Fibroblast of lung (primary cell): ENCODE results near the gene ETFA. TPM values are rescaled to one million over a fixed set of nuclear protein-coding genes. Genes with fewer than 3 reads are reported as not detected.

Experiments used
- DNase-seq, 2 donors: peaks; one replicate each; pipeline versions ENCODE4 v3.0.0 to v3.0.0-alpha.2; 2010; ENCODE audit warnings: low read depth in 2 of 2
- H2AFZ ChIP-seq: 2 replicates; pipeline ENCODE4 v1.5.1; 2012; ENCODE audit warnings: low read length, control low read depth, inconsistent platforms
- H3K27ac ChIP-seq: 2 replicates; pipeline ENCODE4 v1.5.1; 2011; ENCODE audit warnings: low read length, control low read depth; ENCODE audit not compliant: insufficient read depth
- H3K27me3 ChIP-seq: 2 replicates; pipeline ENCODE4 v1.5.1; 2011; ENCODE audit warnings: mild to moderate bottlenecking, low read length; ENCODE audit not compliant: control insufficient read depth, insufficient read depth
- H3K36me3 ChIP-seq: 2 replicates; pipeline ENCODE4 v1.5.1; 2011; ENCODE audit warnings: low read length; ENCODE audit not compliant: control insufficient read depth, insufficient read depth
- H3K4me1 ChIP-seq: 2 replicates; pipeline ENCODE4 v1.5.1; 2011; ENCODE audit warnings: low read length; ENCODE audit not compliant: control insufficient read depth, insufficient read depth; ENCODE audit errors: extremely low read depth
- H3K4me2 ChIP-seq: 2 replicates; pipeline ENCODE4 v1.5.1; 2011; ENCODE audit warnings: low read length, control low read depth; ENCODE audit not compliant: insufficient read depth; ENCODE audit errors: extremely low read depth
- H3K4me3 ChIP-seq, 4 experiments: fragments of 200-600 bp in 1 of 4; sonication (generic) in 1 of 4; replicated peaks in 1 of 4; 2 replicates each; pipeline ENCODE4 v1.5.1; 2011 to 2016; ENCODE audit warnings: low read length in 4 of 4, low read depth in 3 of 4, mild to moderate bottlenecking in 3 of 4, control low read depth in 2 of 4, inconsistent platforms in 1 of 4, mixed read lengths in 1 of 4; ENCODE audit not compliant: insufficient read depth in 1 of 4; ENCODE audit errors: control extremely low read depth in 1 of 4
- H3K79me2 ChIP-seq: 2 replicates; pipeline ENCODE4 v1.5.1; 2012; ENCODE audit warnings: mild to moderate bottlenecking, low read length, inconsistent platforms; ENCODE audit not compliant: control insufficient read depth, insufficient read depth
- H3K9ac ChIP-seq: 2 replicates; pipeline ENCODE4 v1.5.1; 2011; ENCODE audit warnings: mild to moderate bottlenecking, low read length, control low read depth; ENCODE audit not compliant: insufficient read depth
- H3K9me3 ChIP-seq: 2 replicates; pipeline ENCODE4 v1.5.1; 2012; ENCODE audit warnings: low read depth, low read length; ENCODE audit not compliant: control insufficient read depth, insufficient read depth
- H4K20me1 ChIP-seq: 2 replicates; pipeline ENCODE4 v1.5.1; 2011; ENCODE audit warnings: low read length; ENCODE audit not compliant: control insufficient read depth, insufficient read depth; ENCODE audit errors: extremely low read depth
- EZH2 ChIP-seq: IDR thresholded peaks from 2 replicates; pipeline ENCODE4 v1.5.1; 2012; ENCODE audit warnings: low read length, control low read depth, mild to moderate bottlenecking; ENCODE audit errors: missing control alignments
- polyA plus RNA-seq, 2 donors: library from polyadenylated mRNA; depleted of rRNA in 1 of 2; stranded (reverse) in 1 of 2; unstranded in 1 of 2; fragments of >200 nt; gene quantifications; 2 replicates each; pipeline ENCODE4 v1.2.1, GENCODE V29; 2011 to 2012; ENCODE audit warnings: missing spikeins in 1 of 2
- total RNA-seq: library from RNA; depleted of rRNA; stranded (reverse); fragments of >200 nt; gene quantifications from 2 replicates; pipeline ENCODE4 v1.2.1, GENCODE V29; 2014
- TF ChIP-seq, protein P1 (sequence below), 2 donors: IDR thresholded peaks in 1 of 2; conservative IDR thresholded peaks in 1 of 2; 1 replicate in 1 of 2; 2 replicates in 1 of 2; pipeline ENCODE4 v1.5.1; 2011 to 2012; ENCODE audit warnings: low read length in 2 of 2, control low read depth in 1 of 2, inconsistent platforms in 1 of 2, low read depth in 1 of 2, mild to moderate bottlenecking in 1 of 2

The ETFA gene
- total and polyA plus RNA-seq, 2 donors (not counting 1 experiment from before 2014, with no cell fraction given) = 129 to 161 TPM

DNA sequence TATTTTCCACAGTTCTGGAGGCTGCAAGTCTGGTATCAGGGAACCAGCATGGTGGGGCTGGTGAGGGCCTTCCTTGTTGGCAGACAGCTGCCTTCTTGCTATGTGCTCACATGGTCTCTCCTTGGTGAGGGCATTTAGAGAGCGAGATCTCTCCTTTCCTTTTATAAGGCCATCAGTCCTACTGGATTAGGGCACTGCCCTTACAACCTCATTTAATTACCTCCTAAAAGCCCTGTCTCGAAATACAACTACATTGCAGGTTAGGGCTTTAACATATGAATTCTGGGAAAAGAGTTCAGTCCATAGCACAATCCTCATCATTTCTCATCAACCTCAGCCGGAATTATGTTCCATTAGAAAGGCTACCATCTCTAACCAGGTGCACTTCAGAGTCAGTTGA lies 47.2 kb upstream of the ETFA start:
- no peaks in the 10 kb centered on the region for H3K79me2 ChIP-seq
- H4K20me1 ChIP-seq = no peaks in the 10 kb centered on the region
- no peak overlapping the region for H3K4me3 ChIP-seq
- H3K4me1 ChIP-seq = no peaks in the 10 kb centered on the region
- no peak overlapping the region for H3K4me2 ChIP-seq
- TF ChIP-seq, protein P1, sequence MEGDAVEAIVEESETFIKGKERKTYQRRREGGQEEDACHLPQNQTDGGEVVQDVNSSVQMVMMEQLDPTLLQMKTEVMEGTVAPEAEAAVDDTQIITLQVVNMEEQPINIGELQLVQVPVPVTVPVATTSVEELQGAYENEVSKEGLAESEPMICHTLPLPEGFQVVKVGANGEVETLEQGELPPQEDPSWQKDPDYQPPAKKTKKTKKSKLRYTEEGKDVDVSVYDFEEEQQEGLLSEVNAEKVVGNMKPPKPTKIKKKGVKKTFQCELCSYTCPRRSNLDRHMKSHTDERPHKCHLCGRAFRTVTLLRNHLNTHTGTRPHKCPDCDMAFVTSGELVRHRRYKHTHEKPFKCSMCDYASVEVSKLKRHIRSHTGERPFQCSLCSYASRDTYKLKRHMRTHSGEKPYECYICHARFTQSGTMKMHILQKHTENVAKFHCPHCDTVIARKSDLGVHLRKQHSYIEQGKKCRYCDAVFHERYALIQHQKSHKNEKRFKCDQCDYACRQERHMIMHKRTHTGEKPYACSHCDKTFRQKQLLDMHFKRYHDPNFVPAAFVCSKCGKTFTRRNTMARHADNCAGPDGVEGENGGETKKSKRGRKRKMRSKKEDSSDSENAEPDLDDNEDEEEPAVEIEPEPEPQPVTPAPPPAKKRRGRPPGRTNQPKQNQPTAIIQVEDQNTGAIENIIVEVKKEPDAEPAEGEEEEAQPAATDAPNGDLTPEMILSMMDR (conservative IDR thresholded peaks at IDR 0.05 in 1 of 2, IDR thresholded peaks at IDR 0.05 in 1 of 2; ENCODE audit: low read depth in 1 of 2, low read length in 2 of 2) = no peak
- TF ChIP-seq EZH2 = no peak
- H3K9ac ChIP-seq = no peak overlapping the region
- no peaks in the 10 kb centered on the region for H3K36me3 ChIP-seq
- H3K27ac ChIP-seq = no peak overlapping the region
- no peak for DNase-seq
- H3K9me3 ChIP-seq = no peaks in the 10 kb centered on the region
- no peaks in the 10 kb centered on the region for H3K27me3 ChIP-seq
- H2AFZ ChIP-seq = no peak overlapping the region

DNA sequence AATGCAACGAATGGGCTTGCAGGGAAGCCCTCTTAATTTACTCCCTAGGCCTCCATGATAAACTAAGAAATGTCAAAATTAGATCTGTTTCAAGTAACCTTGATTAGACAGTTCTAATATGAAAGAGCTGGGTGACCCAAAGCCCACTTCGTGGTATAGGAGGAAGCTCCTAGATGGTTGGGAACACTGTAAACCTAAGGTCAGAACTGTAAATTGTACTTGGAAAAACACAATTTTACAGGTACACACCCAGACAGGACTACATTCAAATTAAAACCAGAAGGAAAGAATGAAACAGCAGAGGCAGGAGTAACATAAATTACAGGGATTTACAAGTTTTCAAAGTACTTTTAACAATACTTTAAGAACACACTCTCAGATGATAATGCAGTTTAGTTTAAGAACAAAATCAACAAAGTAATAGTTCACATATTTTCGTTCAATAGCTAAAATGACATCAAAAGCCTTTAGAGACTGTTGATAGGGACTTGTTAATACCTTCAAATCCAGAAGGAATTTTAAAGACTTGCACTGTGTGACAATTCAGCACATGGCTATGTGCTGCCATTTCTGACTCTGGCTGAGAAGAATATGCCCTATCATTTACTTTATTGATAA lies 43.7 kb upstream of the ETFA start:
- H3K79me2 ChIP-seq = no peaks in the 10 kb centered on the region
- no peak overlapping the region for H3K4me2 ChIP-seq
- no peak overlapping the region for H3K27ac ChIP-seq
- H4K20me1 ChIP-seq = no peaks in the 10 kb centered on the region
- no peak for TF ChIP-seq EZH2
- H3K36me3 ChIP-seq = no peaks in the 10 kb centered on the region
- H3K9me3 ChIP-seq = no peaks in the 10 kb centered on the region
- no peak overlapping the region for H2AFZ ChIP-seq
- no peaks in the 10 kb centered on the region for H3K4me1 ChIP-seq
- no peaks in the 10 kb centered on the region for H3K27me3 ChIP-seq
- H3K4me3 ChIP-seq = no peak overlapping the region
- H3K9ac ChIP-seq = no peak overlapping the region
- no peak for DNase-seq

DNA sequence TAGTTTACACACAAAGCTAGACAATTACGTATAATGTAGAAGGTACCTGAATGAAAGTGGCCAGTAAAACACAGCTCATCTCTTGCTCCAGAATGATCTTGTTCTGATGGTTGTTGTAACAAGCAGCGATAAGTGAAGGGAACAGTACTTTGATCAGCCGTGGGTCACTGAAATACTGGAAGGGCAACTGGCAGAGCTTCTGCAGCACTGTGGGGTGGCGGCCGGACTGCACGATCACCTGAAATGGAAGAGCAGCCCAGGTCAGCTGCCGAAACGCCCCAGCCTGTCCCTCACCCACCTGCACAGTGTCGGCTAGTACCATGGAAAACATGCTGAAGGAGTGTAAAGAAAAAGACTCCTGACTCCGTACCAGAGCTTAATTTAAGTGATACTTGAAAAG lies 42.6 kb upstream of the ETFA start:
- no peaks in the 10 kb centered on the region for H3K4me1 ChIP-seq
- H3K27me3 ChIP-seq = no peaks in the 10 kb centered on the region
- H3K9ac ChIP-seq = no peak overlapping the region
- no peaks in the 10 kb centered on the region for H3K9me3 ChIP-seq
- H2AFZ ChIP-seq = no peak overlapping the region
- H3K36me3 ChIP-seq = no peaks in the 10 kb centered on the region
- TF ChIP-seq EZH2 = no peak
- TF ChIP-seq, protein P1 (conservative IDR thresholded peaks at IDR 0.05 in 1 of 2, IDR thresholded peaks at IDR 0.05 in 1 of 2; ENCODE audit: low read depth in 1 of 2, low read length in 2 of 2) = no peak
- DNase-seq = no peak
- no peak overlapping the region for H3K4me2 ChIP-seq
- no peaks in the 10 kb centered on the region for H3K79me2 ChIP-seq
- H3K27ac ChIP-seq = no peak overlapping the region
- no peaks in the 10 kb centered on the region for H4K20me1 ChIP-seq
- H3K4me3 ChIP-seq = no peak overlapping the region
